Right lobe of liver (tissue), 4 donors: ENCODE results near the gene ADAMTS2.

Source experiments
- POLR2A ChIP-seq: fragments of 450-650 bp; IDR thresholded peaks from one replicate; pipeline ENCODE4 v1.6.1; 2017; ENCODE audit warnings: antibody characterized with exemption, mild to moderate bottlenecking
- TF ChIP-seq, protein P1 (sequence below), 4 donors: fragments of 200-600 bp in 3 of 4; fragments of 450-650 bp in 1 of 4; IDR thresholded peaks; one replicate each; pipeline versions ENCODE4 v1.5.1 to v1.8.0; 2016 to 2022; ENCODE audit warnings: antibody characterized with exemption in 4 of 4, mild to moderate bottlenecking in 2 of 4
- donor health status: DM: no; HTN: no; CAD: no.
- donor health status: DM: no; HTN: no; CAD: no.
- donor health status: DM: no; HTN: yes; CAD: no.

GRCh38 chr5:179289756-179290385 lies 55.4 kb downstream of the ADAMTS2 start:
- TF ChIP-seq POLR2A: no peak
- TF ChIP-seq, protein P1, sequence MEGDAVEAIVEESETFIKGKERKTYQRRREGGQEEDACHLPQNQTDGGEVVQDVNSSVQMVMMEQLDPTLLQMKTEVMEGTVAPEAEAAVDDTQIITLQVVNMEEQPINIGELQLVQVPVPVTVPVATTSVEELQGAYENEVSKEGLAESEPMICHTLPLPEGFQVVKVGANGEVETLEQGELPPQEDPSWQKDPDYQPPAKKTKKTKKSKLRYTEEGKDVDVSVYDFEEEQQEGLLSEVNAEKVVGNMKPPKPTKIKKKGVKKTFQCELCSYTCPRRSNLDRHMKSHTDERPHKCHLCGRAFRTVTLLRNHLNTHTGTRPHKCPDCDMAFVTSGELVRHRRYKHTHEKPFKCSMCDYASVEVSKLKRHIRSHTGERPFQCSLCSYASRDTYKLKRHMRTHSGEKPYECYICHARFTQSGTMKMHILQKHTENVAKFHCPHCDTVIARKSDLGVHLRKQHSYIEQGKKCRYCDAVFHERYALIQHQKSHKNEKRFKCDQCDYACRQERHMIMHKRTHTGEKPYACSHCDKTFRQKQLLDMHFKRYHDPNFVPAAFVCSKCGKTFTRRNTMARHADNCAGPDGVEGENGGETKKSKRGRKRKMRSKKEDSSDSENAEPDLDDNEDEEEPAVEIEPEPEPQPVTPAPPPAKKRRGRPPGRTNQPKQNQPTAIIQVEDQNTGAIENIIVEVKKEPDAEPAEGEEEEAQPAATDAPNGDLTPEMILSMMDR (IDR thresholded peaks at IDR 0.05): no peak
